Activated naive CD4-positive, alpha-beta T cell treated with anti-CD3 and anti-CD28 coated beads, Interleukin-2, amount 50 U/mL, for 24 hours (primary cell): ENCODE measurements around the gene ENTPD6.
"Not testable (repeated sequence)": the region's sequence is repeated elsewhere in the genome, so short reads cannot be mapped to it uniquely, and the experiment has no call there.

Source experiments
- H3K27ac Mint-ChIP-seq: one replicate; pipeline ENCODE4 v1.8.0; 2021; ENCODE audit warnings: mild to moderate bottlenecking, mixed read lengths
- H3K27me3 Mint-ChIP-seq: one replicate; pipeline ENCODE4 v1.8.0; 2021; ENCODE audit warnings: mixed read lengths
- H3K36me3 Mint-ChIP-seq: one replicate; pipeline ENCODE4 v1.8.0; 2021; ENCODE audit warnings: mixed read lengths
- H3K4me1 Mint-ChIP-seq: one replicate; pipeline ENCODE4 v1.8.0; 2021; ENCODE audit warnings: mixed read lengths
- H3K4me3 Mint-ChIP-seq: one replicate; pipeline ENCODE4 v1.8.0; 2021; ENCODE audit warnings: mild to moderate bottlenecking, mixed read lengths
- H3K9me3 Mint-ChIP-seq: one replicate; pipeline ENCODE4 v1.8.0; 2021; ENCODE audit warnings: mixed read lengths

The ENTPD6 gene

GRCh38 chr20:25223179-25223661 is 27.7 kb downstream of the ENTPD6 start:
- Mint-ChIP-seq H3K9me3 (no peaks in the 10 kb centered on the region), H3K4me3 (no peak overlapping the region), H3K36me3 (no peaks in the 10 kb centered on the region), H3K27me3 (no peaks in the 10 kb centered on the region), H3K4me1 (no peaks in the 10 kb centered on the region), H3K27ac (no peak overlapping the region)

GRCh38 chr20:25223765-25224720 is 28.5 kb downstream of the ENTPD6 start:
- no peaks in the 10 kb centered on the region for H3K9me3 Mint-ChIP-seq
- no peaks in the 10 kb centered on the region for H3K4me1 Mint-ChIP-seq
- H3K36me3 Mint-ChIP-seq = no peaks in the 10 kb centered on the region
- no peaks in the 10 kb centered on the region for H3K27me3 Mint-ChIP-seq
- H3K27ac Mint-ChIP-seq = no peak overlapping the region
- no peak overlapping the region for H3K4me3 Mint-ChIP-seq

- Mint-ChIP-seq H3K4me3 (no peak overlapping the region), H3K27me3 (no peaks in the 10 kb centered on the region), H3K9me3 (no peaks in the 10 kb centered on the region), H3K27ac (no peak overlapping the region), H3K36me3 (no peaks in the 10 kb centered on the region), H3K4me1 (no peaks in the 10 kb centered on the region)
These were observed 29.4 kb downstream of the ENTPD6 start for GRCh38 chr20:25224941-25225340.

GRCh38 chr20:25225642-25226432 is 30.3 kb downstream of the ENTPD6 start:
- H3K4me1 Mint-ChIP-seq = no peaks in the 10 kb centered on the region
- H3K9me3 Mint-ChIP-seq = no peaks in the 10 kb centered on the region
- H3K36me3 Mint-ChIP-seq = no peaks in the 10 kb centered on the region
- no peak overlapping the region for H3K4me3 Mint-ChIP-seq
- H3K27me3 Mint-ChIP-seq = no peaks in the 10 kb centered on the region
- no peak overlapping the region for H3K27ac Mint-ChIP-seq

GRCh38 chr20:25226433-25227316 is 31.2 kb downstream of the ENTPD6 start:
- no peak overlapping the region for H3K4me3 Mint-ChIP-seq
- no peaks in the 10 kb centered on the region for H3K4me1 Mint-ChIP-seq
- H3K9me3 Mint-ChIP-seq = no peaks in the 10 kb centered on the region
- H3K27ac Mint-ChIP-seq = no peak overlapping the region
- H3K36me3 Mint-ChIP-seq = no peaks in the 10 kb centered on the region
- no peaks in the 10 kb centered on the region for H3K27me3 Mint-ChIP-seq

- H3K27ac Mint-ChIP-seq = no peak overlapping the region
- H3K27me3 Mint-ChIP-seq = no peaks in the 10 kb centered on the region
- no peaks in the 10 kb centered on the region for H3K4me1 Mint-ChIP-seq
- H3K9me3 Mint-ChIP-seq = no peaks in the 10 kb centered on the region
- no peaks in the 10 kb centered on the region for H3K36me3 Mint-ChIP-seq
- no peak overlapping the region for H3K4me3 Mint-ChIP-seq
These were observed 31.9 kb downstream of the ENTPD6 start for GRCh38 chr20:25227317-25227831.

GRCh38 chr20:25229486-25230165 is 34.1 kb downstream of the ENTPD6 start:
- no peaks in the 10 kb centered on the region for H3K36me3 Mint-ChIP-seq
- H3K27ac Mint-ChIP-seq = no peak overlapping the region
- no peak overlapping the region for H3K4me3 Mint-ChIP-seq
- no peaks in the 10 kb centered on the region for H3K4me1 Mint-ChIP-seq
- H3K27me3 Mint-ChIP-seq = no peaks in the 10 kb centered on the region
- H3K9me3 Mint-ChIP-seq = no peaks in the 10 kb centered on the region

- Mint-ChIP-seq H3K4me1 (no peaks in the 10 kb centered on the region), H3K36me3 (no peaks in the 10 kb centered on the region), H3K27ac (no peak overlapping the region), H3K27me3 (no peaks in the 10 kb centered on the region), H3K9me3 (no peaks in the 10 kb centered on the region), H3K4me3 (no peak overlapping the region)
These were observed 34.8 kb downstream of the ENTPD6 start for GRCh38 chr20:25230166-25230831.

- peaks cover 10% of the 10 kb centered on the region for H3K4me1 Mint-ChIP-seq
- H3K36me3 Mint-ChIP-seq = no peaks in the 10 kb centered on the region
- H3K27me3 Mint-ChIP-seq = peaks cover 2% of the 10 kb centered on the region
- no peak overlapping the region for H3K4me3 Mint-ChIP-seq
- no peak overlapping the region for H3K27ac Mint-ChIP-seq
- H3K9me3 Mint-ChIP-seq = no peaks in the 10 kb centered on the region
These were observed 37.7 kb downstream of the ENTPD6 start for GRCh38 chr20:25233016-25233772.

- not testable (repeated sequence) for H3K36me3 Mint-ChIP-seq, H3K27me3 Mint-ChIP-seq, H3K4me3 Mint-ChIP-seq, H3K9me3 Mint-ChIP-seq
- peak overlapping the region; percentile 52 for H3K27ac Mint-ChIP-seq
- H3K4me1 Mint-ChIP-seq = peaks cover 19% of the 10 kb centered on the region
These were observed 38.7 kb downstream of the ENTPD6 start for GRCh38 chr20:25234009-25234849.

- no peaks in the 10 kb centered on the region for H3K9me3 Mint-ChIP-seq
- H3K4me3 Mint-ChIP-seq = no peak overlapping the region
- H3K4me1 Mint-ChIP-seq = peaks cover 19% of the 10 kb centered on the region
- no peak overlapping the region for H3K27ac Mint-ChIP-seq
- H3K36me3 Mint-ChIP-seq = no peaks in the 10 kb centered on the region
- peaks cover 4% of the 10 kb centered on the region for H3K27me3 Mint-ChIP-seq
These were observed 41.2 kb downstream of the ENTPD6 start for GRCh38 chr20:25236450-25237304.

GRCh38 chr20:25237610-25238318 is 42.3 kb downstream of the ENTPD6 start:
- H3K27me3 Mint-ChIP-seq = peaks cover 4% of the 10 kb centered on the region
- peak overlapping the region; percentile 58 for H3K4me3 Mint-ChIP-seq
- no peaks in the 10 kb centered on the region for H3K36me3 Mint-ChIP-seq
- peak overlapping the region; percentile 94 for H3K27ac Mint-ChIP-seq
- peaks cover 19% of the 10 kb centered on the region for H3K4me1 Mint-ChIP-seq
- no peaks in the 10 kb centered on the region for H3K9me3 Mint-ChIP-seq
